ES-I3 (cell line): Measurements from ENCODE around the gene ATP9B.
A peak's percentile ranks its signal among the peaks of the same experiment; 100 is the strongest.

Experiments used
- H3K36me3 ChIP-seq: 2 replicates; pipeline ENCODE4 v1.6.1; 2013; ENCODE audit warnings: mild to moderate bottlenecking, low read length, control low read depth, moderate library complexity; ENCODE audit not compliant: insufficient read depth
- H3K4me1 ChIP-seq: 2 replicates; pipeline ENCODE4 v1.6.1; 2013; ENCODE audit warnings: mild to moderate bottlenecking, control low read depth, low read length; ENCODE audit not compliant: insufficient read depth
- H3K9ac ChIP-seq: 2 replicates; pipeline ENCODE4 v1.6.1; 2013; ENCODE audit warnings: low read depth, mild to moderate bottlenecking, low read length, moderate library complexity
- H3K9me3 ChIP-seq: 2 replicates; pipeline ENCODE4 v1.6.1; 2013; ENCODE audit warnings: mild to moderate bottlenecking, low read length, moderate library complexity; ENCODE audit not compliant: control insufficient read depth, insufficient read depth

Gene ATP9B

GRCh38 chr18:79381811-79382311, 312.7 kb downstream of the ATP9B start:
- no peaks in the 10 kb centered on the region for H3K36me3 ChIP-seq
- H3K9me3 ChIP-seq = no peaks in the 10 kb centered on the region
- no peaks in the 10 kb centered on the region for H3K4me1 ChIP-seq
- no peak overlapping the region for H3K9ac ChIP-seq

GRCh38 chr18:79382681-79383387, 313.6 kb downstream of the ATP9B start:
- no peaks in the 10 kb centered on the region for H3K36me3 ChIP-seq
- H3K4me1 ChIP-seq = no peaks in the 10 kb centered on the region
- no peaks in the 10 kb centered on the region for H3K9me3 ChIP-seq
- H3K9ac ChIP-seq = no peak overlapping the region

GRCh38 chr18:79383388-79384056, 314.3 kb downstream of the ATP9B start:
- H3K4me1 ChIP-seq = no peaks in the 10 kb centered on the region
- no peak overlapping the region for H3K9ac ChIP-seq
- H3K36me3 ChIP-seq = no peaks in the 10 kb centered on the region
- no peaks in the 10 kb centered on the region for H3K9me3 ChIP-seq

GRCh38 chr18:79384151-79384807, 315.1 kb downstream of the ATP9B start:
- Histone ChIP-seq H3K9ac (no peak overlapping the region), H3K36me3 (no peaks in the 10 kb centered on the region), H3K9me3 (no peaks in the 10 kb centered on the region)

GRCh38 chr18:79384834-79385233, 315.6 kb downstream of the ATP9B start:
- H3K9ac ChIP-seq = no peak overlapping the region
- H3K9me3 ChIP-seq = no peaks in the 10 kb centered on the region
- H3K36me3 ChIP-seq = no peaks in the 10 kb centered on the region
- no peaks in the 10 kb centered on the region for H3K4me1 ChIP-seq

More at GRCh38 chr18:79384151-79384807, 315.1 kb downstream of the ATP9B start:
- H3K4me1 ChIP-seq = no peaks in the 10 kb centered on the region

GRCh38 chr18:79385326-79385707, 316.1 kb downstream of the ATP9B start:
- Histone ChIP-seq H3K36me3 (no peaks in the 10 kb centered on the region), H3K4me1 (no peaks in the 10 kb centered on the region), H3K9ac (no peak overlapping the region), H3K9me3 (no peaks in the 10 kb centered on the region)

- H3K9me3 ChIP-seq = no peaks in the 10 kb centered on the region
- no peak overlapping the region for H3K9ac ChIP-seq
- H3K36me3 ChIP-seq = no peaks in the 10 kb centered on the region
- no peaks in the 10 kb centered on the region for H3K4me1 ChIP-seq
Measured at GRCh38 chr18:79385708-79386341, 316.6 kb downstream of the ATP9B start.

GRCh38 chr18:79386547-79386946, 317.4 kb downstream of the ATP9B start:
- H3K36me3 ChIP-seq = no peaks in the 10 kb centered on the region
- no peaks in the 10 kb centered on the region for H3K9me3 ChIP-seq
- H3K4me1 ChIP-seq = no peaks in the 10 kb centered on the region
- H3K9ac ChIP-seq = no peak overlapping the region

GRCh38 chr18:79387214-79387613, 318.0 kb downstream of the ATP9B start:
- H3K9me3 ChIP-seq = no peaks in the 10 kb centered on the region
- H3K9ac ChIP-seq = no peak overlapping the region
- no peaks in the 10 kb centered on the region for H3K36me3 ChIP-seq
- no peaks in the 10 kb centered on the region for H3K4me1 ChIP-seq

GRCh38 chr18:79387615-79388014, 318.4 kb downstream of the ATP9B start:
- H3K4me1 ChIP-seq = no peaks in the 10 kb centered on the region
- H3K9me3 ChIP-seq = no peaks in the 10 kb centered on the region
- no peaks in the 10 kb centered on the region for H3K36me3 ChIP-seq
- no peak overlapping the region for H3K9ac ChIP-seq

- Histone ChIP-seq H3K9me3 (no peaks in the 10 kb centered on the region), H3K4me1 (no peaks in the 10 kb centered on the region), H3K36me3 (no peaks in the 10 kb centered on the region), H3K9ac (no peak overlapping the region)
Measured at GRCh38 chr18:79388043-79388442, 318.8 kb downstream of the ATP9B start.

- Histone ChIP-seq H3K4me1 (no peaks in the 10 kb centered on the region), H3K9me3 (no peaks in the 10 kb centered on the region), H3K36me3 (no peaks in the 10 kb centered on the region), H3K9ac (no peak overlapping the region)
Measured at GRCh38 chr18:79389689-79390088, 320.5 kb downstream of the ATP9B start.

GRCh38 chr18:79392226-79392625, 323.0 kb downstream of the ATP9B start:
- Histone ChIP-seq H3K4me1 (no peaks in the 10 kb centered on the region), H3K36me3 (no peaks in the 10 kb centered on the region), H3K9me3 (no peaks in the 10 kb centered on the region), H3K9ac (no peak overlapping the region)

- Histone ChIP-seq H3K9ac (peak overlapping the region; percentile 63), H3K4me1 (no peaks in the 10 kb centered on the region), H3K36me3 (no peaks in the 10 kb centered on the region), H3K9me3 (no peaks in the 10 kb centered on the region)
Measured at GRCh38 chr18:79393181-79393634, 324.0 kb downstream of the ATP9B start.
